Hypothalamus (tissue), 51 donors: ENCODE results near the gene PANX1.
A peak's percentile ranks its signal among the peaks of the same experiment; 100 is the strongest.
"Not testable (repeated sequence)": the region's sequence is repeated elsewhere in the genome, so short reads cannot be mapped to it uniquely, and the experiment has no call there.

ENCODE experiments used
- DNase-seq, 51 donors: peaks; one replicate each; lab custom pipeline; 2025; lab: John Stamatoyannopoulos, UW

PANX1 gene

GRCh38 chr11:94148189-94148588 lies 19.5 kb downstream of the PANX1 start:
- DNase-seq, result no peak

GRCh38 chr11:94149431-94150017 lies 20.9 kb downstream of the PANX1 start:
- DNase-seq, result no peak

GRCh38 chr11:94150056-94150455 lies 21.4 kb downstream of the PANX1 start:
- DNase-seq, result no peak

GRCh38 chr11:94150704-94151685 lies 22.4 kb downstream of the PANX1 start:
- DNase-seq, result no peak

DNA sequence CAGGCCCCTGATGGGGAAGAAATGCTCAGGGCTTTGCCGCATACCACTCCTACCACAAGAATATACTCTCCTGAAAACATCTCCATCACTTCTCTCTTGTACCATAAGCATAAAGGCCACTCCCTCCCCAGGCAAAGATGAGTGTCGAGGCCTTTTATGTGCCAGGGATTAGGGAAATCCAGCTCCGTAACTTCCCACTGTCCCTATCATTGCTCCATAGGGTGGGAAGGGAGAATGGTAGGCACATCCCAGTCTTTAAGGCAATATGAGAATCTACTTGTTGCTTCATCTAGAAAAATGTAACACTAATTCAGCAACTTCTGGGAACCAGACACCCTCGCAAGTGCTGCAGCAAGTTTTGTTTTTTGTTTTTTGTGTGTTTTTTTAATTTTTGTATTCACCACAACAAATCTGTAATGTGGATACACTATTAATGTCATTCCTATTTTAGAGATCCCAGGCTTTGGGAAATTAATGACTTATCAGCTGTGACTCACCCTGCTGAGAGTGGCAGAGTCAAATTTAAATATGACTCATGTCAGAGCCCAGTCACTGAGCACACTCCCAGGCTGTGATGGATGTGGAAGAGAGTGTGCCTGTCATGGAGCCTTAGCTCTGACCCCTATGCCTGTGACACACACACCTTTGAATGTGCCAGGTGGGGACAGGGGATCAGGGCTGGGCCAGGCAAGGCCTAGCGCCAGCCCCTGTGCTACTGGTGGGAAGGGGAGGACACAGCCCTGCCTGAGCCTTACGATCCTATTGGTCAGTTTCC lies 23.4 kb downstream of the PANX1 start:
- peak in 1 of 51 donors; percentile 35 for DNase-seq

DNA sequence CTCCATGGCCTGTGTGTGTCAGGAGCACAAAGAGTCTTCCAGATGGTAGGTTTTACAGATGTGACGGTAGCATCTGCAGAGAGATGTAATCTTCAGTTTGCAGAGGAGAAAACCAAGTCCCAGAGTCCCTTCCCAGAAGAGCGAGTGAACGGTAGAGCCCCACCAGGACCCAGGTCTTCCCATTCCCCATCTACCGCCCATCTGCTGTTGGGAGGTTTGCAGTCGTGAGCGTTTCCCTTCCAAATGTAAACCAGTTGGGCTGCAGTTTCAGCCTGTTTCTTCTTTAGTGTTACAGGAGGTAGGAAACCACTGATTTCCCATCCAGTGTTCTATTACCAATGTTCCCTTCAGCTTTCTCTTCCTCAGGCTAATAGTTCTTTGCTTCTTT lies 24.0 kb downstream of the PANX1 start:
- DNase-seq, result no peak

GRCh38 chr11:94153320-94153719 lies 24.7 kb downstream of the PANX1 start:
- no peak for DNase-seq

DNA sequence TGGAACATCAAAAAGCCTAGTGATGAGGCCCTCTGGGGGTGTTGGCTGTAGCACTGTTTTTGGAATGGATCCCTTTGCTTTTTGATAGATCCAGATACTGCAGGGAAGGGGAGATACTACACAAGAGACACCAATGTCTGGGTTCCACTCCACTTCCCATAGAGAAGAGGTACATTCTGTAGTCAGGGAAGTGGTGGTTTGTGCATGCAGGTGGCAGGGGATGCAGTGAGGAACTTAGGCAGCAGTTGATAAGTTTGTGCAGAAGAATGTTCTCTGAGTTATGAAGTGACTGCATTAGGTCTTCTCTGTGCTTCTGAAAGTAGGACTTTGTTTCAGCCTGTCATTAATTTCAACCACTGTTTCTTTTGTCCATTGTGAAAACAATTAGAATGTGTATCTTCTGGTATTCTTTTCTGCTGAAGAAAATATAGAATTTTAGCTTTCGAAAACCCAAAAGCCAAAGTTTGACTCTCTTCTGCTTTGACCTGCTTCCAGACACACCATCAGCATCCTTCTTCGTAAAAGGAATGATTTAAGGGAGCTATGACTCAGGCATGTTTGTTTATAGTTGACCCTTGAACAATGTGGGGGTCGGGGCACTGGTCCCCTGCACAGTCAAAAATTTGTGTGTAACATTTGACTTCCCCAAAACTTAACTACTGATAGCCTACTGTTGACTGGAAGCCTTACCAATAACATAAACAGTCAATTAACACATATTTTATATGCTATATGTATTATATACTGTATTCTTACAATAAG lies 25.6 kb downstream of the PANX1 start:
- DNase-seq, result no peak

- not testable (repeated sequence) for DNase-seq
These were observed 28.7 kb downstream of the PANX1 start for GRCh38 chr11:94157339-94157738.

DNA sequence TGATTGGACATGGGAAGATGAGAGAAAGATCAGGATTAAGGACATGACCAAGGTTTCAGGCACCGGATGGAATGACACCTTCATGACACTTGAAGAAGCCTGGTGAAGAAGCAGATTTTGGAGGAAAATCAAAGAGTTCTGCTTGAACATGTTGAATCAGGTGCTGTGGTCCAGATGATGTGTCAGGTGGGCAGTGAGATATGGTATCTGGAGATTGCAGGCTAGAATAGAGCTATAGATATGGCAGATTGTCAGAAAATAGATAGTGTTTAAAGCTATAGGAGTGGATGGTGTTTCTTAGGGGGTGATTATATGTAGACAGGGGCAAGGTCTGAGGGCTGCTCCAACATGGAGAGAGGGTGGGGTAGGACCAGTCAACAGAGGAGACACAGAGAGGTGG lies 40.2 kb downstream of the PANX1 start:
- DNase-seq, result no peak

DNA sequence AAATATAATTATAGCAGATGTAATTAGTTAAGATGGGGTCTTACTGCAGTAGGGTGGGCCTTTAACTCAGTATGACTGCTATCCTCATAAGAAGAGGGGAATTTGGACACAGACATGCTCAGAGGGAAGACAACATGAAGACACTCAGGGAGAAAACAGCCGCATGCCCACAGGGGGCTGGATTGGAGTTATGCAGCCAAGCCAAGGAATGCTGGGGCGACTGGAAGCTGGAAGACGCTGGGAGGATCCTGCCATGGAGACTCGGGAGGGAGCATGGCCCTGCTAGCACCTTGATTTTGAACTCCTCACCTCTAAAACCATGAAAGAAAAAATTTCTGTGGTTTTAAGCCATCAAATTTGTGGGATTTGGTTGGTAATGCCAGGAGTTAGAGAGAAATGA lies 40.9 kb downstream of the PANX1 start:
- no peak for DNase-seq

- no peak for DNase-seq
These were observed 41.4 kb downstream of the PANX1 start for GRCh38 chr11:94169930-94170545.

DNA sequence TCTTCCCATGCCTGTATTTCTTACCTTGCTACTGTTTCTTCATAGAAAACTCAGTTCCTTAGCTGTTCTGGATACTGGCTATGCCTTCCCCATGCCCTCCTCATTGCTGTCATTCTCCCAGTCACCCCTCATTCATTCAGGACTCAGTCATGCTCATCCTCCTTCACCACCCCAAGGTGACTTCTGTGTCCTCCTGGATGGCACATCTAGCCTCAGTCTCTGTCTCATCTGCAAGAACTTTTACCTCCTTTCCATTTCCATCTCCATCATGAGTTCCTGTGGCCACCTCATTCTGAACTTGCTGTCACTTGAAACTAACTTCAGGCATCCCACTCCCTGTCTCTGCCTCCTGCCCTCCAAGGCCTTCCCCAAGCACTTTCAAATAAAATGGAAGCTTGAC lies 42.3 kb downstream of the PANX1 start:
- DNase-seq, result no peak

- peak in 11 of 51 donors; percentile 1 to 30 (median 9) for DNase-seq
These were observed 43.2 kb downstream of the PANX1 start for GRCh38 chr11:94171693-94172440.

- no peak for DNase-seq
These were observed 46.9 kb downstream of the PANX1 start for GRCh38 chr11:94175535-94175934.

DNA sequence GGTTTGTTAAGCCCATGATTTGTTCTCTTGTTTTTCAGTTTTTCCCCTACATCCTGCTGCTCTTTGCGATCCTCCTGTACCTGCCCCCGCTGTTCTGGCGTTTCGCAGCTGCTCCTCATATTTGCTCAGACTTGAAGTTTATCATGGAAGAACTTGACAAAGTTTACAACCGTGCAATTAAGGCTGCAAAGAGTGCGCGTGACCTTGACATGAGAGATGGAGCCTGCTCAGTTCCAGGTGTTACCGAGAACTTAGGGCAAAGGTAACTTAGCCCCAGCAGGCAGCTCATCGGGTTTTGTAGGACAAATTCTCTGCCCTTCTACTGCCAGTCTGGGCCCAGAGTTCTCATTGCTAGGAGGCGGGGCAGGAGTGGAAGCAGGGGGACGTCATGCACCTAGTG lies 49.7 kb downstream of the PANX1 start:
- no peak for DNase-seq

DNA sequence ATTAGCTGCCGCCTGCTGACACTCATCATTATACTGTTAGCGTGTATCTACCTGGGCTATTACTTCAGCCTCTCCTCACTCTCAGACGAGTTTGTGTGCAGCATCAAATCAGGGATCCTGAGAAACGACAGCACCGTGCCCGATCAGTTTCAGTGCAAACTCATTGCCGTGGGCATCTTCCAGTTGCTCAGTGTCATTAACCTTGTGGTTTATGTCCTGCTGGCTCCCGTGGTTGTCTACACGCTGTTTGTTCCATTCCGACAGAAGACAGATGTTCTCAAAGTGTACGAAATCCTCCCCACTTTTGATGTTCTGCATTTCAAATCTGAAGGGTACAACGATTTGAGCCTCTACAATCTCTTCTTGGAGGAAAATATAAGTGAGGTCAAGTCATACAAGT lies 51.1 kb downstream of the PANX1 start:
- DNase-seq, result no peak

GRCh38 chr11:94181526-94181925 lies 52.9 kb downstream of the PANX1 start:
- no peak for DNase-seq

DNA sequence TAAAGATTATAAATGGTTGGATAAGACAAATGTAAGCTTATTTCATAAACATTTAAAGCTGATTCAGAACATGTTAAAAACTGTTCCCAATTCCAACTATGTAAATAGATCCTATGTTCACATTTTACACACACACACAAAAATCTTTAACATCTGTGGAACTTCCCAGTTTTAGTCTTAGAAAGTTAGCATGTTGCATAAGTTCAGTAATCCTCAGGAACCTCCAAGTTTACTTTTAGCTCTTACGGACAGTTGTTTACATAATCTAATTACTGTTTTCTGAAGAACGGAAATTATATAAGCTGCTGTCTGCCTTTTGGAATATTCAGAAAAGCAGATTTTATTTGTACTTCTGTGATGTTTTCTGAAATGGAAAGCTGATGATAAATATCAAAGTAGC lies 53.3 kb downstream of the PANX1 start:
- DNase-seq, result no peak
